GM21529 (cell line): ENCODE data around the gene SPSB4.
"Not testable (repeated sequence)": the region's sequence is repeated elsewhere in the genome, so short reads cannot be mapped to it uniquely, and the experiment has no call there.

ENCODE experiments used
- ATAC-seq: cut with Tn5 transposase; IDR thresholded peaks from one replicate; pipeline ENCODE4 v1.9.1; 2021; ENCODE audit not compliant: unreplicated experiment

SPSB4 gene

GRCh38 chr3:141050576-141051442, at the start of gene SPSB4:
SPSB4 (plus strand) TSS chr3:141051347; CDS start chr3:141066105, 14,758 bp downstream.
- no peak for ATAC-seq

DNA sequence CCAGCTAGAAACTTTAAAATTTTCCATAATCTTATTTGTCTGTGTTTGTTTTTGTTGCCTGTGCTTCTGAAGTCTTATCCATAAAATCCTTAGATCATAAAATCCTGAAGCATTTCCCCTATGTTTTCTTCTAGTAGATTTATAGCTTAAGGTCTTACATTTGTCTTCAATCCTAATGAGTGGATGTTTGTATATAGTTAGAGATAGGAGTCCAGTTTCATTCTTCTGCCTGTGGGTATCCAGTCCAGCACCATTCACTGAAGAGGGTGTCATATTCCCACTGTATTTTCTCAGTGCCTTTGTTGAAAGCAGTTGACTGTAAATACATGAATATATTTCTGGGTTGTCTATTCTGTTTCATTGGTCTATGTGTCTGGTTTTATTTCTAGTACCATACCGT, 44.8 kb upstream of the SPSB4 start:
- ATAC-seq: no peak

- no peak for ATAC-seq
Observed at GRCh38 chr3:141009496-141009895, 41.7 kb upstream of the SPSB4 start.

DNA sequence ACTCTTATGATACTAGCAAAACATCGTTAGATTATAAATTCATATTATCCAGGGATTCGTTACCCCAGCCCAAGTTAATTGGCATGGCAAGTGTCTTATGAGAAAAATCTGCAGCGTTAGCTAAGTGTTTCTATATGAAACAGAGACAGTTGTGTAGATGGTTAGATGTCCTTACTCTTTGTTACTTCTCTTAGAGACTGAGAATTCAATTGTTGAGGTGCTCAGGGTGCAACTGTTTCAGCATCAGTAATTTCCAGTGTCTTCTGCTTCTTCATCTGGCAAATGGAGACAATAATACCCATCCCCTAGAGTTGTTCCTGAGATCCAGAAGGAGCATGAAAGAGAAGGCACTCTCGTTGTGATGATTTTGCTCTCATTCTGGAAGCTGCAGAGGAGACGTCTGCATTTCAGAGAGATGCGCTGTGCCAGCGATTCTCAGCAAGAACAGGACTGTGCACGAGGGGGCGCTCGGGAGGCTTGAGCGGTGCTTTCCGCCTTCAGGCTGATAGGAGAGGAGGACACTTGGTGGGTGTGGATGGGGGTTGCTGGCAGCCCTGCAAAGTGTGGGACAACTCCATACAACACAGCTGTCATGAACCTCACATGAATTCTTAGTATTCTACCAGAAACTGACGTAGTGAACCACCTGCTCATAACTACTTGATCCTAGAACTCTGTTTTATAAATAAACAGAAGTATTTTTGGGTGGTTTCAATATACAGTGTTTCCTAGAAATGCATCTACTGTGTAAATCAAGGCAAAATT, 39.7 kb upstream of the SPSB4 start:
- ATAC-seq: peak; percentile 98

- ATAC-seq: peak; percentile 16
Observed at GRCh38 chr3:141011997-141012262, 39.2 kb upstream of the SPSB4 start.

- ATAC-seq: no peak
Observed at GRCh38 chr3:141012571-141012970, 38.6 kb upstream of the SPSB4 start.

- no peak for ATAC-seq
Observed at GRCh38 chr3:141015481-141015880, 35.7 kb upstream of the SPSB4 start.

DNA sequence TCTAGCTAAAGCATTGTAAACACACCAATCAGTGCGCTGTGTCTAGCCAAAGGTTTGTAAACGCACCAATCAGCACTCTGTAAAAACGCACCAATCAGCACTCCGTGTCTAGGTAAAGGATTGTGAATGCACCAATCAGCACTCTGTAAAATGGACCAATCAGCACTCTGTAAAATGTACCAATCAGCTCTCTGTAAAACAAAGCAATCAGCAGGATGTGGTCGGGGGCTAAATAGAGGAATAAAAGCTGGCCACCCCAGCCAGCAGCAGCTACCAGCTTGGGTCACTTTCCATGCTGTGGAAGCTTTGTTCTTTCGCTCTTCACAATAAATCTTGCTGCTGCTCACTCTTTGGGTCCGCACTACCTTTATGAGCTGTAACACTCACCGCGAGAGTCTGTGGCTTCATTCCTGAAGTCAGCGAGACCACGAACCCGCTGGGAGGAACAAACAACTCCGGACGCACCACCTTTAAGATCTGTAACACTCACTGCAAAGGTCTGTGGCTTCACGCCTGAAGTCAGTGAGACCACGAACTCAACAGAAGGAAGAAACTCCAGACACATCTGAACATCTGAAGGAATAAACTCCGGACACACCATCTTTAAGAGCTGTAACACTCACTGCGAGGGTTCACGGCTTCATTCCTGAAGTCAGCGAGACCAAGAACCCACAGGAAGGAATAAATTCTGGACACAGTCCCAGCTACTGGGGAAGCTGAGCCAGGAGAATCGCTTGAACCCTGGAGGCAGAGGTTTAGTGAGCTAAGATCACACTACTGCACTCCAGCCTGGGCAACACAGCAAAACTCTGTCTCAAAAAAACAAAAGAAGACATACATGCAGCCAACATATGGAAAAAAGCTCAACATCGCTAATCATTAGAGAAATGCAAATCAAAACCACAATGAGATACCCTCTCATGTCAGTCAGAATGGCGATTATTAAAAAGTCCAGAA, 33.5 kb upstream of the SPSB4 start:
- not testable (repeated sequence) for ATAC-seq

GRCh38 chr3:141019244-141019643, 31.9 kb upstream of the SPSB4 start:
- no peak for ATAC-seq

- ATAC-seq: no peak
Observed at GRCh38 chr3:141020143-141020830, 30.9 kb upstream of the SPSB4 start.

DNA sequence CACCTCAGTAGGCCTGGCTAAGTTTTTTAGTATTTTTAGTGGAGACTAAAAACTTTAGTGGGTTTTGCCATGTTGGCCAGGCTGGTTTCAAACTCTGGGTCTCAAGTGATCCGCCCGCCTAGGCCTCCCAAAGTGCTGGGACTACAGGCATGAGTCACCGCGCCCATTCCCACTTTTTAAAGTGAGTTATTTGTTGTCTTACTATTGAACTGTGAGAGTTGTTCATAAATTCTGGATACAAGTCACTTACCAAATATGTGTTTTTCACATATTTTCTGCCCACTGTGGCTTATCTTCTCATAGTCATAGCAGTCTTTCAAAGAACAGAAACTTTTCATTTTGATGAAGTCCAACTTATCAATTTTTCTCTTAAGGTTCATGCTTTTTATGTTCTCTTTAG, 29.9 kb upstream of the SPSB4 start:
- no peak for ATAC-seq

- ATAC-seq: no peak
Observed at GRCh38 chr3:141030296-141030695, 20.9 kb upstream of the SPSB4 start.

DNA sequence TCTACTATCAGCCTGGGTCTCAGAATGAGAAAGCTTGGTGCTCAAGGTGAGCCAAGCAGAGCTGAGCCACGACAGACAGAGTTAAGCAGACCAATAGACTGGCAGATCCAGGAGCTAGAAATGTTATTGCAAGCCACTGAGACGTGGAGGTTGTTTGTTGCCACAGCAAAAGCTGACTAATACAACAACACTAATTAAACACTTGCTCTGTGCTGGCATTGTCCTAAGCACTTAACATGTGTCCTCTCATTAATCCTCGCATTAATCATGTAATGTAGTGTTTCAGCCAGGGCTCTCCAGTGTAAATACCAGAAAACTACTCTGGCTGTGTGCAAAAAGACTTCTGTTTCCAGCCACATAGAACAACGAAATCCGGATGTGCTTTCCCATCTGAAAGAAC, 11.6 kb upstream of the SPSB4 start:
- ATAC-seq: no peak

- peak; percentile 55 for ATAC-seq
Observed at GRCh38 chr3:141044695-141045641, 6.2 kb upstream of the SPSB4 start.

DNA sequence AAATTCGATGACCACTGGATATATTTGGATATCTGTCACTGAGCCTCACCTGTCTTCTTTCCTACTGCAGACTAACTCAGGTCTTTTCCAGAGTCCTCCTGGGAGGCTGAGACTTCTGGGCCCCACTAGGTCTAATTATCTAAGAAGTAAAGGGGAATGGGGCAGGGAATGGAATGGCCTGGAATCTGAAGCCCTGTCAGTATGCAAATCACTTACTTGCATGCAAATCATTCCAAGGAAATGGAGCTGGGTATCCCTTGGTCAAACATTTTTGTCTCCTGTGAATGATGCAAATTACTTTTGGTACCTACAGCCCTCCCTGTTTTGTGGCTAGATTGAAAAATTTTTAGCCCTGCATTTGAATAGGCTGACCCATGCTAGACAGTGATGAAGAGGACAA, 5.3 kb upstream of the SPSB4 start:
- no peak for ATAC-seq

- no peak for ATAC-seq
Observed at GRCh38 chr3:141047168-141047567, 4.0 kb upstream of the SPSB4 start.

GRCh38 chr3:141049681-141050080, 1.5 kb upstream of the SPSB4 start:
- ATAC-seq: no peak

GRCh38 chr3:141051443-141052200, 475 bp downstream of the SPSB4 start:
- no peak for ATAC-seq
